PC-3 (cell line): ENCODE results near the gene KIF1B. TPM values are rescaled to one million over a fixed set of nuclear protein-coding genes. Genes with fewer than 3 reads are reported as not detected.

Experiments used
- ATAC-seq: fragments of 200-7000 bp; cut with Tn5 transposase; 2 replicates; pipeline ENCODE4 v1.9.1; 2020; ENCODE audit warnings: mild to moderate bottlenecking, moderate library complexity
- BruUV-seq: library from RNA; stranded (reverse); fragments of 400-500 nt; replicated peaks from 2 replicates; lab custom pipeline; 2021; lab: Mats Ljungman, UMichigan
- CTCF ChIA-PET: fragments of 300-600 bp; sonication (Branson Sonifier 250); formaldehyde crosslinking; loops from one replicate; lab custom pipeline; 2022; ENCODE audit warnings: antibody characterized with exemption; lab: Charles Lee
- POLR2A ChIA-PET: fragments of 300-600 bp; sonication (Branson Sonifier 250); formaldehyde crosslinking; loops from one replicate; lab custom pipeline; 2022; ENCODE audit warnings: antibody characterized with exemption; ENCODE audit not compliant: unreplicated experiment; lab: Charles Lee
- DNase-seq: peaks from one replicate; pipeline ENCODE4 v3.0.0-alpha.2; 2015
- H2AFZ ChIP-seq: fragments of 300-600 bp; sonication (generic); 2 replicates; pipeline ENCODE4 v1.6.0; 2016; ENCODE audit warnings: antibody characterized with exemption, low read length
- H3F3A ChIP-seq: fragments of 300-600 bp; sonication (generic); one replicate; pipeline ENCODE4 v1.6.0; 2017; ENCODE audit warnings: antibody characterized with exemption, low read length, control low read depth, mild to moderate bottlenecking; ENCODE audit not compliant: unreplicated experiment
- H3K27ac ChIP-seq: fragments of 300-600 bp; sonication (generic); 2 replicates; pipeline ENCODE4 v1.5.1; 2016; ENCODE audit warnings: mild to moderate bottlenecking, low read length
- H3K27me3 ChIP-seq: fragments of 300-600 bp; sonication (generic); 2 replicates; pipeline ENCODE4 v1.6.1; 2016; ENCODE audit warnings: low read length, mixed read lengths
- H3K36me3 ChIP-seq: fragments of 300-600 bp; sonication (generic); 2 replicates; pipeline ENCODE4 v1.6.1; 2016; ENCODE audit warnings: low read depth, mixed run types, low read length, mixed read lengths
- H3K4me1 ChIP-seq: fragments of 300-600 bp; sonication (generic); 2 replicates; pipeline ENCODE4 v1.5.1; 2016; ENCODE audit warnings: low read length; ENCODE audit not compliant: insufficient read depth
- H3K4me2 ChIP-seq: fragments of 300-600 bp; sonication (generic); 2 replicates; pipeline ENCODE4 v1.6.0; 2016; ENCODE audit warnings: low read length
- H3K4me3 ChIP-seq: fragments of 300-600 bp; sonication (generic); 2 replicates; pipeline ENCODE4 v1.5.1; 2016; ENCODE audit warnings: mild to moderate bottlenecking, low read length, mixed read lengths
- H3K79me2 ChIP-seq: fragments of 300-600 bp; sonication (generic); 2 replicates; pipeline ENCODE4 v1.6.1; 2017; ENCODE audit warnings: low read length, mixed read lengths
- H3K9ac ChIP-seq: fragments of 300-600 bp; sonication (generic); 2 replicates; pipeline ENCODE4 v1.6.0; 2016; ENCODE audit warnings: mild to moderate bottlenecking, low read length
- H3K9me2 ChIP-seq: fragments of 300-600 bp; sonication (generic); replicated peaks from 2 replicates; pipeline ENCODE4 v1.6.1; 2016; ENCODE audit warnings: mixed run types, low read length, mixed read lengths
- H3K9me3 ChIP-seq: fragments of 300-600 bp; sonication (generic); 2 replicates; pipeline ENCODE4 v1.6.1; 2016; ENCODE audit warnings: low read length, mixed read lengths
- H4K20me1 ChIP-seq: fragments of 300-600 bp; sonication (generic); 2 replicates; pipeline ENCODE4 v1.6.1; 2016; ENCODE audit warnings: low read length, mixed read lengths
- EZH2 ChIP-seq: fragments of 300-600 bp; sonication (generic); IDR thresholded peaks from one replicate; pipeline ENCODE4 v1.6.1; 2017; ENCODE audit warnings: antibody characterized with exemption, mild to moderate bottlenecking, low read length; ENCODE audit not compliant: unreplicated experiment
- EZH2phosphoT487 ChIP-seq: fragments of 300-600 bp; sonication (generic); IDR thresholded peaks from 2 replicates; pipeline ENCODE4 v1.6.1; 2018; ENCODE audit warnings: mild to moderate bottlenecking, antibody characterized with exemption, low read length, borderline replicate concordance
- intact Hi-C: fragments of 100-400 bp; cut with micrococcal nuclease; formaldehyde crosslinking; loops from 2 replicates; pipeline ENCODE4 v1.9.0; 2023
- total RNA-seq: library from RNA; depleted of rRNA; stranded (reverse); fragments of >200 nt; gene quantifications from 2 replicates; pipeline ENCODE4 v1.2.3, GENCODE V29; 2014
- TF ChIP-seq, protein P1 (sequence below): fragments of 300-600 bp; sonication (generic); conservative IDR thresholded peaks from 2 replicates; pipeline ENCODE4 v1.5.1; 2017; ENCODE audit warnings: antibody characterized with exemption, low read depth, mild to moderate bottlenecking, low read length

KIF1B gene
- total RNA-seq, 1 experiment from 2014 or later = 21.4 TPM

DNA sequence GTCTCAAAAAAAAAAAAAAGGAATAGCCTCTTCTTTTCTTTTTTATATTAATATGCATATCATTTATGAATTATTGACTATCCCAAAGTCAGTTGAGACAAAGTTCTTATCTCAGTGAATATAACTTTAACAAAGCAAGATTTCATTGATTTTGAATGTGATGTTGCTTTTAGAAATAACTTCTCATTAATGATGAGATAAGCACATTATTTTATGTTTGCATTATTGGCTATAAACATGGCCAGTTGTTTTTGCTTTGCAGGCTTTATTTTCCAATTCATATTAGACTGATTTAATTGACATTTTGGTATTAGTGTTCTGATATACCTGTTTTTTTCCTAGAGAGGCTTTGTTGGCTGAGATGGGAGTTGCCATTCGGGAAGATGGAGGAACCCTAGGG, 81.3 kb downstream of the KIF1B start:
- peak overlapping the region; percentile 23; the same call in 1 of the 2 replicates for H3K4me2 ChIP-seq
- BruUV-seq = no TSS peak
- peaks cover 21% of the 10 kb centered on the region; the same call in 1 of the 2 replicates for H3K36me3 ChIP-seq
- H3K27ac ChIP-seq = no peak overlapping the region
- CTCF ChIA-PET = no interaction called here
- no peaks in the 10 kb centered on the region for H3K9me3 ChIP-seq
- DNase-seq (no peak), ATAC-seq (no peak)
- no peaks in the 10 kb centered on the region for H3K9me2 ChIP-seq
- TF ChIP-seq, protein P1, sequence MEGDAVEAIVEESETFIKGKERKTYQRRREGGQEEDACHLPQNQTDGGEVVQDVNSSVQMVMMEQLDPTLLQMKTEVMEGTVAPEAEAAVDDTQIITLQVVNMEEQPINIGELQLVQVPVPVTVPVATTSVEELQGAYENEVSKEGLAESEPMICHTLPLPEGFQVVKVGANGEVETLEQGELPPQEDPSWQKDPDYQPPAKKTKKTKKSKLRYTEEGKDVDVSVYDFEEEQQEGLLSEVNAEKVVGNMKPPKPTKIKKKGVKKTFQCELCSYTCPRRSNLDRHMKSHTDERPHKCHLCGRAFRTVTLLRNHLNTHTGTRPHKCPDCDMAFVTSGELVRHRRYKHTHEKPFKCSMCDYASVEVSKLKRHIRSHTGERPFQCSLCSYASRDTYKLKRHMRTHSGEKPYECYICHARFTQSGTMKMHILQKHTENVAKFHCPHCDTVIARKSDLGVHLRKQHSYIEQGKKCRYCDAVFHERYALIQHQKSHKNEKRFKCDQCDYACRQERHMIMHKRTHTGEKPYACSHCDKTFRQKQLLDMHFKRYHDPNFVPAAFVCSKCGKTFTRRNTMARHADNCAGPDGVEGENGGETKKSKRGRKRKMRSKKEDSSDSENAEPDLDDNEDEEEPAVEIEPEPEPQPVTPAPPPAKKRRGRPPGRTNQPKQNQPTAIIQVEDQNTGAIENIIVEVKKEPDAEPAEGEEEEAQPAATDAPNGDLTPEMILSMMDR = no peak
- TF ChIP-seq EZH2 (no peak), EZH2phosphoT487 (no peak)
- H3F3A ChIP-seq = no peaks in the 10 kb centered on the region
- no peak overlapping the region for H2AFZ ChIP-seq
- POLR2A ChIA-PET = no interaction called here
- H3K9ac ChIP-seq = no peak overlapping the region
- intact Hi-C loops = no loop called here
- no peaks in the 10 kb centered on the region for H3K79me2 ChIP-seq
- H3K4me1 ChIP-seq = peaks cover 9% of the 10 kb centered on the region
- H3K27me3 ChIP-seq = no peaks in the 10 kb centered on the region
- no peaks in the 10 kb centered on the region for H4K20me1 ChIP-seq
- no peak overlapping the region for H3K4me3 ChIP-seq

DNA sequence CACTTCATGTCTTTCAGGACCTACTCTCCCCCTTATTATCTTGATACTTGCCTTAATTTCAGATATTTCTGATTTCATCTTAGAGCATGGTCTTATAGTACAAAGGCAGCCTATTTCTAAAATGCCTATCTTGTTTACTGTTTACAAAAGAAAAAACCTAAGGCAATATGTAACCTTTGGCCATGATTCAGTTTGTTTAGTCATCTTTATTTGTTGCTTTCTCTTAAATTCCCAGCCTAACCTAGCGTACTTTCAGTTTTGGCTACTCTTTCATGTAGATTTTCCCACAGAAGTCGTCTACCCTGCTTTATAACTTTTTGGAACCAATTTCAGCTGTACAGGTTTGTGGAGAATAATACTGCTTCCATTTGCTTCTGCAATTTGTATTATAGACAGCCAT, 81.8 kb downstream of the KIF1B start:
- peak; percentile 48; the same call in 1 of the 2 replicates for ATAC-seq
- no peaks in the 10 kb centered on the region for H3F3A ChIP-seq
- peak; percentile 44 for DNase-seq
- ChIA-PET POLR2A (no interaction called here), CTCF (no interaction called here)
- no TSS peak for BruUV-seq
- peaks cover 9% of the 10 kb centered on the region for H3K4me1 ChIP-seq
- TF ChIP-seq EZH2 (no peak), EZH2phosphoT487 (no peak)
- TF ChIP-seq, protein P1 = no peak
- H2AFZ ChIP-seq = no peak overlapping the region
- peaks cover 24% of the 10 kb centered on the region; the same call in 1 of the 2 replicates for H3K36me3 ChIP-seq
- H3K4me2 ChIP-seq = peak overlapping the region; percentile 23; the same call in 1 of the 2 replicates
- peak overlapping the region; percentile 36; the same call in 1 of the 2 replicates for H3K27ac ChIP-seq
- H4K20me1 ChIP-seq = no peaks in the 10 kb centered on the region
- no peaks in the 10 kb centered on the region for H3K27me3 ChIP-seq
- intact Hi-C loops = no loop called here
- H3K9me2 ChIP-seq = no peaks in the 10 kb centered on the region
- no peak overlapping the region for H3K4me3 ChIP-seq
- no peaks in the 10 kb centered on the region for H3K79me2 ChIP-seq
- no peaks in the 10 kb centered on the region for H3K9me3 ChIP-seq
- H3K9ac ChIP-seq = no peak overlapping the region

DNA sequence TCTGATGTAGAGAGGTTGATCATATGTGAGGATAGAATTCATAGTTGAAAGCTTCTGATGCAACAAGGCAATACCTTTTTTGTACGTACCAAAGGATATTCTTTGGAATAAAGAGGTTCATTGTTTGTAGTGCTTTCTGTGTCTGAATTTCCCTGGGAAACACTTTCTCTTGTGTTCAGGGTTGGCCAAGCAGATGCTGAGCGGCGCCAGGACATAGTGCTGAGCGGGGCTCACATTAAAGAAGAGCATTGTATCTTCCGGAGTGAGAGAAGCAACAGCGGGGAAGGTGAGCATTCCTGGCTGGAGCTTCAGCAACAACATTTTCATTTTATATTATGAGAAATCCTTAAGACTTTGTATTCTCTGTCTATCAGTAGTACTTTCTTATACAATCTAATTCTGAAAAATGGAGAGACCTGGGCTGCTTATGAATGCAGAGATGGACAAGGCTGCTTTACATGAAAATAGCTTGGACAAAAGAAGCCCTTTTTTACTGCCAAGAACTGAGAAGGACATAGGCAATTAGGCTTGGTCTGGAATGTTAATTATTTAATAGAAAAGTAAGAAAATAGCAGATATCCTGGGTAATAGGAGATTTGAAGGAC, 85.2 kb downstream of the KIF1B start:
- Histone ChIP-seq H3K4me3 (no peak overlapping the region), H2AFZ (no peak overlapping the region), H3K9ac (no peak overlapping the region), H3K4me2 (no peak overlapping the region), H3K36me3 (peaks cover 32% of the 10 kb centered on the region; the same call in 1 of the 2 replicates), H3K27me3 (no peaks in the 10 kb centered on the region), H3F3A (no peaks in the 10 kb centered on the region), H3K27ac (no peak overlapping the region), H4K20me1 (no peaks in the 10 kb centered on the region), H3K9me3 (no peaks in the 10 kb centered on the region), H3K4me1 (peaks cover 9% of the 10 kb centered on the region), H3K9me2 (no peaks in the 10 kb centered on the region), H3K79me2 (no peaks in the 10 kb centered on the region)
- TF ChIP-seq, protein P1 = no peak
- TF ChIP-seq EZH2 = no peak
- TF ChIP-seq EZH2phosphoT487 = no peak
- ChIA-PET CTCF (no interaction called here), POLR2A (no interaction called here)
- ATAC-seq = no peak
- DNase-seq = no peak
- BruUV-seq = no TSS peak
- intact Hi-C loops = no loop called here
